GM19372 (cell line): ENCODE results near the gene BGN.

ENCODE experiments used
- ATAC-seq: cut with Tn5 transposase; IDR thresholded peaks from one replicate; pipeline ENCODE4 v1.9.1; 2021; ENCODE audit warnings: mild to moderate bottlenecking, low read depth, moderate library complexity; ENCODE audit not compliant: unreplicated experiment

Gene BGN

GRCh38 chrX:153502131-153502530 is 7.4 kb downstream of the BGN start:
- no peak for ATAC-seq

DNA sequence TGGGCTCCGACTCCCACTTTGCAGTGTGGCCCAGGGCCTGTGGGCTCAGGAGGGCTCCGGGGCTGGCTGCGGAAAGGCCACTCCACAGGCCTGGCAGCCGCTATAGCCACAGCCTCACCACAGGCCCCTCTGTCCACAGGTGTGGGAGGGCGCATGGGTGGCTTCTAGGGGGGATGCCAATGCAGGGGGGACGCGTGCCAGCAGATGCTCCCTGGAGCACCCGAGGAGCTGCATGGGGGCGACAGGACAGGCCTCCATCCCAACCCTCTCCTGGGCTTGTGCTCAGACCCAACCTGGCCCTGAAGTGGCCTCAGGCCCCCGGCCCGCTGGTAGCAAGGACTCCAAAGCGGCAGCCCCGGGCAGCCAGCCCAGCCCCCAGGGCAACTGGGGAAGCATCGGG is 8.0 kb downstream of the BGN start:
- no peak for ATAC-seq

DNA sequence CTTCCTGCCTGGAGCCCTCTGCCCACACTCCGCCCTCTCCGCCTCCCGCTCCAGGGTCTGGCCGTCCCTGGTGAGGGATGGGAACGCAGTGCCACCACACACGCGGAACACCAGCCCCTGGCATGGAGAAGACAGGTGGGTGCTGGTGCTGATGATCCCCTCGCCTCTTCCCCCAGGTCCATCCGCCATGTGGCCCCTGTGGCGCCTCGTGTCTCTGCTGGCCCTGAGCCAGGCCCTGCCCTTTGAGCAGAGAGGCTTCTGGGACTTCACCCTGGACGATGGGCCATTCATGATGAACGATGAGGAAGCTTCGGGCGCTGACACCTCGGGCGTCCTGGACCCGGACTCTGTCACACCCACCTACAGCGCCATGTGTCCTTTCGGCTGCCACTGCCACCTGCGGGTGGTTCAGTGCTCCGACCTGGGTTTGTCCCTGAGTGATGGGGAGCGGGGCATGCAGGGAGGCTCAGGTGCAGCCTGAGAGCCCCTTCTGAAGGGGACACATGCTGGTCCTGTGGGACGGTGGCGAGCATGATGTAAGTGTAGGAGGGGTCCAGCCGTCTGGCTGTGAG is 9.8 kb downstream of the BGN start:
- ATAC-seq = no peak

DNA sequence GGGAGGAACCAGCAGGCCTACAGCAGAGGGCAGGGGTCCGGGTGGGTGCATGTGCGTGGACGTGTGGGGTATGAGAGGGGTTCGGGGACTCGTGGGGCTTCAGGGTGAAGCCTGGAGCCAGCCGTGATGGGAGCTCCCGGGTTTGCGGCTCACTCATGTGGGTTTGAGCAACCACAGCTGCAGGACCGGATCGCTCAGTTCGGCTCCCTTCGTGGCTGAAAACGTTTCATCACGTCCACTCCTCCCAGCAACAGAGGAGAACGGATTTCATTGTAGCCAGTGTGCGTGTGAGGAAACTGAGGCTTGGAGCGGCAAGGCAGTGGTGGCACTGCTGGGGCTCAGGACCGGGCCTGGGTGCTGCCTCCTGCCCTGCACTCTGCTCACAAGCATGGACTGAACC is 10.6 kb downstream of the BGN start:
- ATAC-seq = no peak

- ATAC-seq = peak; percentile 92
Observed at GRCh38 chrX:153507484-153508178, 12.9 kb downstream of the BGN start.

- ATAC-seq = no peak
Observed at GRCh38 chrX:153509592-153509991, 14.8 kb downstream of the BGN start.

DNA sequence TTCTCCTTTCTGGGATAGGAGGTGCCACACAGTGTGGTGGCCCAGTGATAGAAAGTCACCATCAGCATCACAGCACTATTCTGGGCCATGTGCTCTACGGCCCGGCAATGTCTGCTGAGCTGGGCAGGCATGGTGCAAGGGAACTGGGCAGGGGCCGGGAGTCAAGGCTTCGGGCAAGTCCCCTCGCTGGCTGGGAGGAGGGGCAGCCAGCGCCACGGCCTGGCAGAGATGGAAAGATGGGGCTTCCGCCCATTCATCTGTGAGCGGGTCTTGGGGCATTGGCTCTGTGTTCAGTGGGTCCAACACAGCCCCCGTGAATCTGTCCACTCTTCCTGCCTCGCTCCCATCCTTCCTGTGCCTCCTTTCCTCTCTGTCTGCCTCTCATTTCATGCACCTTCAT is 15.6 kb downstream of the BGN start:
- ATAC-seq = no peak

- ATAC-seq = no peak
Observed at GRCh38 chrX:153511784-153512500, 17.2 kb downstream of the BGN start.

DNA sequence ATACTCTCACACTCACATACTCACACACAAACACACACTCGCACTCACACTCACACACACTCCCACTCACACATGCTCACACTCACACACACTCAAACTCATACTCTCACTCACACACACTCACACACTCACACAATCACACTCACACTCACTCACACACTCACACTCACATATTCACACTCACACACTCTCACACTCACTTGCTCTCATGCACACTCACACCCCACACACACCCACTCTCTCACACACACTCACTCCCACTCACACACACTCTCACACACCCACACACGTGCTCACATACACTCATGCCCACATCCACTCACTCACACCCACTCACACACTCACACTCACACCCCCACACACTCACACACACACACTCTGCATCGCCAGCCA is 17.7 kb downstream of the BGN start:
- ATAC-seq = no peak

- no peak for ATAC-seq
Observed at GRCh38 chrX:153513265-153513664, 18.5 kb downstream of the BGN start.

DNA sequence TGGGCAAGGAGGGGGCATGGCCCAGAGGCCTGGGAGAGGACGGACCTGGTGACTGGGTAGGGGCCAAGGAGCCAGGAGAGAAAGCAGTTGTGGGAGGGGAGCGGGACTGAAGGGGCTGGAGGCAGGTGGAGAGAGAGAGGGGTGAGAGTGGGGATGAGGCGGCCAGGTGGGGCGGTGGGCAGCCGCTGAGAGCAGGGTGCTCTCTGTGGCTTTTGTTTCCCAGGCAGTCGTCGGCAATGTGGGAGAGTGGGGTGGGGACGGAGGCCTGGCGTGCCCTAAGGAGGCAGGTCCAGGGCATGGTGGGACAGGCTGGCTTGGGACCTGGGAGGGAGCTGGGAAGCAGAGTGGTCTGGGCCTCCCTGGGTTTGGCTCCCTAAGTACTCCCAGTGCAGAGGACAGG is 19.5 kb downstream of the BGN start:
- ATAC-seq = no peak

DNA sequence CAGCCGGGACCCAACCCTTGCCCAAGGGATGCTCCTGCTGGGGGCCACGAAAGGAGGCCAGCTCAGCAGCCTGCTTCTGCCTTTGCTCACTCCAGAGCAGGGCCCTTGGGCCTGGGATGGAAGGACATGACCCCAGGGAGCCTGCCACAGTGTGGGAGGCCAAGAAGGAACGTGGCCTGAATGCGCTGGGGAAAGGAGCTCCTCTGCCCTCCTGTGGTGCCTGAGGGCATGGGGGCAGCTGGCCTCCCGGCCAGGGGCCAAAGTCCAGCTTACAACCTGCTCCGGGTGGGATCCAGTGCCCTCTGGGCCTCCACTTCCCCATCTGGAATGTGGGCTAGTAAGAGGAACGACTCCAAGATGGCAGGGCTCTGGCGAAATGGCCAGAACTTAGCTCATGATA is 20.7 kb downstream of the BGN start:
- no peak for ATAC-seq

GRCh38 chrX:153516073-153516472 is 21.3 kb downstream of the BGN start:
- ATAC-seq = no peak

DNA sequence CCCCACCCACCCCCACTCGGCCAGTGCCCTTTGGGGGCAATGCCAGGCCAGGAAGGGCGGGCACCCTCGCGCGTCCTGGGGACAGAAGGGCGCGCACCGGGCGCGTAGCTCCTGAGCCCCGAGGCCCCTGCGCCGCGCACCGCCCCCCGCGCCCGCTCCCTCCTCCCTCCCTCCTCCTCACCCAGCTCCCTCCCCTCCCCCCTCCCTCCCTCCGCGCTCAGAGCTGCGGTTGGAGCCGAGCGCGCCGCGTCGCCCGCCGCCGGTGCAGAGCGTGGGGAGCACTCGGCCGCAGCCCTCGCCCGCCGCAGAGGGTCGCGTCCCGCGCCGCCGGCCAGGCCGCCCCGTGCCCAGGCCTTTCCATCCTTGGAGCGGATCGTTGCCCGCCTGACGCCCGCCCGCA is 22.6 kb downstream of the BGN start, which contains the start of gene ATP2B3:
ATP2B3 (plus strand) TSS at position 220 of the 400 bp plus-strand sequence. CDS start 18,606 bp downstream, outside the sequence.
- ATAC-seq = no peak

DNA sequence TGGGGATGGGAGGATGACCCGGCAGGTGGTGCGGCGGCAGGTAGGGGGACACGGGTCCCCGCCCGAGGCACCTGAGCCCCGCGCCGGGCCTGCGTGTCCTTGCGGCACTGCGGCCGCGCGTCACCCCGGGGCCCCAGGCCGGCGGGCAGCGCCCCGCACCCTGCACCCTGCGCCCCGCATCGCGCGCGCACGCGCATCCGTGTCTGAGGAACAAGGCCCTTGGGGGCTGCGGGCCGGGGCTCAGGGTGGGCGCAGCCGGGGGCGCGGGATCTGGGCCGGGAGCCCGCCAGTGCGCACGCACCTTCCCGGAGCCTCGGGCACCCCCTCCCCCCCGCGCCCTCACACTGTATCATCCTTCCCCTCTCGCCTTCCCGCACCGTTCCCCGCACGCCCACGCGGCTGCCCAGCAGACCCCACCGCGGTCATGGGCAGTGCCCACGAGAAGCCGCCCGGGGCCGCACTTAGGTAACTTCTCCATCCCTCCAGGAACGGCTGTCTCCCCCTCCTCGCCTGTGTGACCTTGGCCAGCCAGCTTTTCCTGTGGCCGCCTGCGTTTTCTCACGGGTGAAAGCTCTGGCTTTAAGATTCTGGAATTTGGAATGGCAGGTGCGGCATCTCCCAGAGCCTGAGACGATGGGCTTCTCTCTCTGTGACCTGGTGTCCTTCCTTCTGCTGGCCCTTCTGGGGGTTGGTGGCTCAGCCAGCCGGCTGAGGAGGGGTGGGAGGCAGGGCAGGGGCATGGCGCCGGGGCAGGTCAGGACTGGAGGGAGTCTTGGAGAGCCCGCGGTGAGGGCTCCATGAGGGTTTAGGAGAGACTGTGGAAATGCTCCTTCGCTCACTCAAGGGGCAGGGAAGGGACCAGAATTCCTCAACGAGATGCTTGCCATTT is 23.4 kb downstream of the BGN start:
- no peak for ATAC-seq

- ATAC-seq = no peak
Observed at GRCh38 chrX:153519569-153520286, 24.9 kb downstream of the BGN start.

DNA sequence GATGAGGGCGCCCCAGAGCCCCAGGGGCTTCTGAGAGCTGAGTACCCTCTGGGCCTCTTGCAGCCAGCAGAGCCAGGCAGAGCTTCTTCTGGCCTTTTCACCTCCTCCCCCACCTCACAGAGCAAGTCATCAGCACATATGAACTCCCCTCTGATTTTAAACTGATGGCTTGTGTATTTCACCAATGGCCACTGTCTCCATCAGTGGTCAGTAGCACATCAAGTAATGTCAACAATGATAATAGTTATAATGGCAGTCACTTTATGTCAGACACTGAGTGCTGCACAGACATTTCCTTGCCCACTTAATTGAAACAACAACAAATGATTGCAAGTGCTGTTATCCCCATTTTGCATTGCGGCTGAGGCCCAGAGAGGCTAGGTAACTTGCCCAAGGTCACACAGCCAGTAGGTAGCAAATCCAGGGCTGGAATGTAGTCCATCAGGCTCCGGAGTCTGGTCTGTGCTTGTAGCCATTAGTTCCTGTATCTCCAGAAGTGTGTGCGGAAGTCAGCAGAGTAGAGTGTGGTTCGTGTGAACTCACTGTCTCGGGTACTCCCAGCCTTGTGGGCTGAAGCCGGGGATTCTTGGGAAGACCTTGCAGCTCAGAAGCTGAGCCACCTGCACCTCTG is 25.6 kb downstream of the BGN start:
- ATAC-seq = no peak

GRCh38 chrX:153521034-153521433 is 26.3 kb downstream of the BGN start:
- no peak for ATAC-seq

- no peak for ATAC-seq
Observed at GRCh38 chrX:153522259-153522658, 27.5 kb downstream of the BGN start.

GRCh38 chrX:153523269-153523668 is 28.5 kb downstream of the BGN start:
- ATAC-seq = no peak
